A673 (cell line): ENCODE data around the gene PBX4. TPM values are rescaled to one million over a fixed set of nuclear protein-coding genes. Genes with fewer than 3 reads are reported as not detected.

Source experiments
- BruUV-seq: library from RNA; stranded (reverse); fragments of 400-500 nt; replicated peaks from 2 replicates; lab custom pipeline; 2021; lab: Mats Ljungman, UMichigan
- CTCF ChIA-PET: fragments of 300-600 bp; sonication (Branson Sonifier 250); formaldehyde crosslinking; loops from one replicate; lab custom pipeline; 2022; ENCODE audit warnings: antibody characterized with exemption; lab: Charles Lee
- POLR2A ChIA-PET: fragments of 300-600 bp; sonication (Branson Sonifier 250); formaldehyde crosslinking; loops from one replicate; lab custom pipeline; 2022; ENCODE audit warnings: antibody characterized with exemption; ENCODE audit not compliant: low non-redundant PET; lab: Charles Lee
- DNase-seq: peaks from one replicate; pipeline ENCODE4 v3.0.0-alpha.2; 2015; ENCODE audit warnings: low spot score
- H3K27ac ChIP-seq: fragments of 200-600 bp; sonication (generic); 2 replicates; pipeline ENCODE4 v1.5.1; 2016; ENCODE audit warnings: mixed run types, low read depth, mild to moderate bottlenecking, mixed read lengths, antibody characterized with exemption, low read length; ENCODE audit not compliant: poor library complexity, severe bottlenecking
- H3K27me3 ChIP-seq: fragments of 200-600 bp; sonication (generic); replicated peaks from 2 replicates; pipeline ENCODE4 v1.6.1; 2017; ENCODE audit warnings: mixed run types, low read depth, mild to moderate bottlenecking, mixed read lengths, antibody characterized with exemption, low read length; ENCODE audit not compliant: insufficient read depth, poor library complexity
- H3K36me3 ChIP-seq: fragments of 200-600 bp; sonication (generic); 2 replicates; pipeline ENCODE4 v1.6.1; 2016; ENCODE audit warnings: mixed run types, mild to moderate bottlenecking, mixed read lengths, antibody characterized with exemption, low read length; ENCODE audit not compliant: insufficient read depth, poor library complexity, severe bottlenecking
- H3K4me1 ChIP-seq: fragments of 200-600 bp; sonication (generic); 2 replicates; pipeline ENCODE4 v1.6.1; 2017; ENCODE audit warnings: mixed run types, mild to moderate bottlenecking, mixed read lengths, antibody characterized with exemption, low read length; ENCODE audit not compliant: insufficient read depth, poor library complexity, severe bottlenecking
- H3K4me3 ChIP-seq: fragments of 200-600 bp; sonication (generic); 2 replicates; pipeline ENCODE4 v1.5.1; 2016; ENCODE audit warnings: low read depth, mixed run types, mild to moderate bottlenecking, mixed read lengths, low read length; ENCODE audit not compliant: poor library complexity, severe bottlenecking
- H3K9me3 ChIP-seq: fragments of 200-600 bp; sonication (generic); 2 replicates; pipeline ENCODE4 v1.6.1; 2016; ENCODE audit warnings: mixed run types, low read depth, mild to moderate bottlenecking, mixed read lengths, antibody characterized with exemption, low read length; ENCODE audit not compliant: poor library complexity, severe bottlenecking
- CTCF ChIP-seq: fragments of 300-800, 200-600 bp; sonication (generic); conservative IDR thresholded peaks from 2 replicates; pipeline ENCODE4 v1.5.1; 2017; ENCODE audit warnings: low read depth, mild to moderate bottlenecking, antibody characterized with exemption, low read length, moderate library complexity, mixed read lengths
- EZH2 ChIP-seq: fragments of 200-600 bp; sonication (generic); IDR thresholded peaks from 2 replicates; pipeline ENCODE4 v1.6.1; 2017; ENCODE audit warnings: borderline replicate concordance, low read depth, mild to moderate bottlenecking, mixed read lengths, antibody characterized with exemption, low read length; ENCODE audit not compliant: poor library complexity, severe bottlenecking
- intact Hi-C: fragments of 100-400 bp; cut with micrococcal nuclease; formaldehyde crosslinking; loops from one replicate; pipeline ENCODE4 v1.10.0; 2022; ENCODE audit not compliant: unreplicated experiment
- total RNA-seq: library from RNA; stranded (reverse); gene quantifications from 2 replicates; pipeline ENCODE4 v1.2.3, GENCODE V29; 2021

The PBX4 gene
- total RNA-seq, 1 experiment from 2014 or later, result 3.1 TPM

GRCh38 chr19:19635313-19635702, 16.8 kb upstream of the PBX4 start:
- intact Hi-C loops, result no loop called here
- H3K4me1 ChIP-seq, result no peaks in the 10 kb centered on the region
- no peaks in the 10 kb centered on the region for H3K9me3 ChIP-seq
- no peaks in the 10 kb centered on the region for H3K36me3 ChIP-seq
- no peak overlapping the region for H3K4me3 ChIP-seq
- no TSS peak for BruUV-seq
- H3K27ac ChIP-seq, result no peak overlapping the region
- no peak for DNase-seq
- ChIA-PET POLR2A (no interaction called here), CTCF (interaction anchor here (0.8 kb wide), 1 partner anchor 103 kb away, joined by 4 read pairs; no protein-coding TSS in a partner anchor)
- no peaks in the 10 kb centered on the region for H3K27me3 ChIP-seq
- TF ChIP-seq CTCF (no peak), EZH2 (no peak)

- H3K4me1 ChIP-seq, result no peaks in the 10 kb centered on the region
- TF ChIP-seq CTCF (no peak), EZH2 (no peak)
- intact Hi-C loops, result no loop called here
- no TSS peak for BruUV-seq
- H3K9me3 ChIP-seq, result no peaks in the 10 kb centered on the region
- no peaks in the 10 kb centered on the region for H3K27me3 ChIP-seq
- H3K4me3 ChIP-seq, result no peak overlapping the region
- no peak overlapping the region for H3K27ac ChIP-seq
- POLR2A ChIA-PET, result no interaction called here
- CTCF ChIA-PET, result no interaction called here
- H3K36me3 ChIP-seq, result no peaks in the 10 kb centered on the region
- no peak for DNase-seq
These were observed 16.2 kb upstream of the PBX4 start for GRCh38 chr19:19634516-19635312.

GRCh38 chr19:19633711-19634515, 15.4 kb upstream of the PBX4 start:
- H3K4me1 ChIP-seq, result peaks cover under 1% of the 10 kb centered on the region
- BruUV-seq, result no TSS peak
- H3K27me3 ChIP-seq, result no peaks in the 10 kb centered on the region
- POLR2A ChIA-PET, result no interaction called here
- no peak overlapping the region for H3K4me3 ChIP-seq
- no peak for DNase-seq
- CTCF ChIA-PET, result no interaction called here
- intact Hi-C loops, result no loop called here
- no peak overlapping the region for H3K27ac ChIP-seq
- H3K36me3 ChIP-seq, result no peaks in the 10 kb centered on the region
- TF ChIP-seq EZH2 (no peak), CTCF (no peak)
- H3K9me3 ChIP-seq, result no peaks in the 10 kb centered on the region
